Stimulated activated naive CD4-positive, alpha-beta T cell (primary cell): ENCODE measurements around the gene TARBP2.
A peak's percentile ranks its signal among the peaks of the same experiment; 100 is the strongest.
"Not testable (repeated sequence)": the region's sequence is repeated elsewhere in the genome, so short reads cannot be mapped to it uniquely, and the experiment has no call there.

Source experiments
- DNase-seq, 6 experiments: peaks; one replicate each; lab custom pipeline; 2025; lab: John Stamatoyannopoulos, UW

Gene TARBP2

GRCh38 chr12:53515291-53515680, 14.2 kb downstream of the TARBP2 start:
- no peak for DNase-seq

DNA sequence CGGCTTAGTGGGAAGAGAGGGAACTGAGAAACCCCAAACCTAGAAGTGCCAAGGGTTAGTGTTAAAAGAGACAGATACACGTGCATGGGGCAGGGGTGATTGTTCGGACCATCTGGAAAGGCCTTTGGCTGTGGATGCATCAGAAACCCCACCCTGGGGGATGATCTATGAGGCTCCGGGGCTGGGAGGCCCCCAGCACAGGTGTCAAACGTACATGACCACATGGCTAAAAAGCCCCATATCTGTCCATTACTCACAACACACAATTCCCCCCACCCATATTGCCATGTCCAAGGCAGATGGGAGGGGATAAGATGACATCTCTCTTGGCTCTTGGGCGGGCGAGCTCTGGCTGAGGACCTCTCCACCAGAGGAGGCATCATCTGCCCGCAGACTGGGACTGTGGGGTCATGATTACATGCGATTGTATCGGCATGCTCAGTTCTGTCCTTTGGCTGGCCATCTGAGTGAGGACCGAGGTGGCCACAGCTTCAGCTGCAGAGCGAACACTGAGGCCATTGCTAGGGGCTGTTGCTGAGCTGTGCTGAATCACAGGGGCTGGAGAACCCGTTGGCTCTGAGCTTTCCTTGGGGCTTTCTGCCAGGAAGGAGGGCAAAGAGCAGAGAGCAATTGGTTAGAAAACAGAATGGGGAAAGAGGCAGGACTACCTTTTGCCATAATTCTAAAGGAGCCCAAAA, 15.8 kb downstream of the TARBP2 start:
- DNase-seq = no peak

DNA sequence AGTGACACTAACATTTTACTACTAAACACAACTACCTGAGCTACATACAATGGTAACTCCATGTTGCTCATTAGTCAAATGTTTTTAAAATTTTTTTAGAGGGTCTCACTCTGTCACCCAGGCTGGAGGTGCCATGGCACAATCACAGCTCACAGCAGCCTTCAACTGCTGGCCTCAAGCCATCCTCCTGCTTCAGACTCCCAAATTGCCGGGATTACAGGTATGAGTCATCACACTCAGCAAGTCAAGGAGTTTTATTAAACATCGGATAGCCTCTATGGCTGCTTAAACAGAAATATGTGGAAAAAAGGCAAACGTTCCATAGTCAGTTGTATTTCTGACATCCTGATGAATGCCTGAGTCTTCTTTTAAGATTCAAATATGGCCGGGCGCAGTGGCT, 17.3 kb downstream of the TARBP2 start:
- DNase-seq = no peak

- DNase-seq = no peak
These were observed 22.0 kb downstream of the TARBP2 start for GRCh38 chr12:53523131-53523530.

DNA sequence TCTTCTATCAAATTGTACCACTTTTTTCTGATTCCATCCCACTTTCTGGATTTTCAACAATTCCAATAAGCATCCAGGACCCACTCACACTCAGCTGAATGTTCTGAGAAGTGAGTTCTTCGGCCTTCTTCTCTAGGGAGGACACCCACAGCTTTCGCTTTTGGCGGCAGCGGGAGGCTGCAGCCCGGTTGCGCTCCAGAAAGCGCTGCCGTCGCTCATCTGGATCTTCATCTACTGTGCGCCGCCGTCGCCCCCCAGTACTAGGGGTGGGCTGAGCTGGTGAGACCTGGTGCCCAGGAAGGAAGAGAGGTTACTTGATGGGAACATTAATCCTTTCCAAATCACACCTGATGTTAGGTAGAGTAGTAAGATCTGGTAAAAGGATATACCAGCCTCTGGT, 23.4 kb downstream of the TARBP2 start:
- DNase-seq = no peak

DNA sequence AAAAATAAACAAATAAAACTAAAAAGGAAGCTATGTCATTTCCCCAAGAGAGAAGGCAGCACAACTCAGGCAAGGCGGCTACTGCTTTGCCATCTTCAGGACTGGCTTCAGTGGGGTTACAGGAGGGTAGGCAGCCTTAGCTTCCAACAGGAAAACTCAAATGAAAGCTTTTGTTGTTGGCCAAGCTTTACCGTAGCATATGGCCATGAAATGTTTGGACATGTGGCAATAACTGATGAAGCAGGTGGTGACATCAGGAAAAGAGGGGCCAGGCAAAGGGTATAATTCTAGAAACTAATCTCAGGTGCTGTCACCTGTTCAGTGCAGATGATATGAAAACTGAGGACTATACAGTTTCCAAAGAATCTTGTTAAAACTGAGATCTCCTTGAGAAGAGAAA, 29.0 kb downstream of the TARBP2 start:
- no peak for DNase-seq

- no peak for DNase-seq
These were observed 29.8 kb downstream of the TARBP2 start for GRCh38 chr12:53530920-53531319.

DNA sequence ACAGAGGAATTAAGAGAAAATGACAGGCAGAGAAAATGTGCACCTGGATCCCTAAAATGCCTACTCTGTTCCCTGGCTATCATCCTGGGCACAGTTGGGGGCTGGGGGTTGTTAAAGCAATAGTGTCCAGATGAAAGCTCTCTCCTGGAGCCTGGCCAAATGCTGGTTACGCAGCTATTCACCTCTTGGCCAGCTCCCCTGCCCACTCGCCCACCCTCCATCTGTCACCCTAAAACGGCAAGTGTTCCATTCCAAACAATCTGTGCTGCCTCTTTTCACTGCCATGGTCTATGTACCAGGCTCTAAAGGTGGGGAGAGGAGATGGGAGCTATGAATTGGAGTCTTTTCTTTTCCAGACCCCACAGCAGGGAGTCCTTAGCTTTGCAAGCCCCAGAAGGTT, 30.9 kb downstream of the TARBP2 start:
- DNase-seq = no peak

GRCh38 chr12:53532524-53533445, 31.7 kb downstream of the TARBP2 start:
- no peak for DNase-seq

DNA sequence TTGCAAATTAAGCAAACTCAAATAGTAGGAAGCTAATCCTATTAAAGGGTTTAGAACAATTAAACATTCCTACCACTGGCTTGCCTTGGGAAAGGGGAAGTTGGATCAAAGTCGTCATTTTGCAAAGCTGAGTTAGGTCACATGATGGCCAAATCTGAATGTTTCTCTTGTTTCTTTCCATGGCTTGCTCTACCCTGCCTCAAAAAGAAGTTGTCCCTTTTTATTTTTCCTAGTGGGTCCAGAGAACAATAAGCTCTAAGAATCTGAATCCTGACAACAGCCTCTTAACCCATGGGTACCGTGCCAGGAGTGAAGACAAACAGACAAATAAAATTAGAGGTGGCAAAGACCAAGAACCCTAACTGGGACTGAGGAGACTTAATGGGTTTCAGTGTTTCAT, 32.4 kb downstream of the TARBP2 start:
- no peak for DNase-seq

DNA sequence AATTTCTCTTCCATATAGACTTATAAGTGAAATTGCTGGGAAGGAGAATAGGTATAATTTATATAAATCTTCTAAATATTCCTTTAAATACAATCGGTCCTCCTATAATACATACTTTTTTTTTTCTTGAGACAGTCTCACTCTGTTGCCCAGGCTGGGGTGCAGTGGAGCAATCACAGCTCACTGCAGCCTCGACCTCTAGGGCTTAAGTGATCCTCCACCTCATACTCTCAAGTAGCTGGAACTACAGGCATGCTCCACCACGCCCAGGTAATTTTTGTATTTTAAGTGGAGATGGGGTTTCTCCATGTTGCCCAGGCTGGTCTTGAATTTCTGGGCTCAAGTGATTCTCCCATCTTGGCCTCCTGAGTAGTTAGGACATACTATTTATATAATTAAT, 35.9 kb downstream of the TARBP2 start:
- DNase-seq = no peak

DNA sequence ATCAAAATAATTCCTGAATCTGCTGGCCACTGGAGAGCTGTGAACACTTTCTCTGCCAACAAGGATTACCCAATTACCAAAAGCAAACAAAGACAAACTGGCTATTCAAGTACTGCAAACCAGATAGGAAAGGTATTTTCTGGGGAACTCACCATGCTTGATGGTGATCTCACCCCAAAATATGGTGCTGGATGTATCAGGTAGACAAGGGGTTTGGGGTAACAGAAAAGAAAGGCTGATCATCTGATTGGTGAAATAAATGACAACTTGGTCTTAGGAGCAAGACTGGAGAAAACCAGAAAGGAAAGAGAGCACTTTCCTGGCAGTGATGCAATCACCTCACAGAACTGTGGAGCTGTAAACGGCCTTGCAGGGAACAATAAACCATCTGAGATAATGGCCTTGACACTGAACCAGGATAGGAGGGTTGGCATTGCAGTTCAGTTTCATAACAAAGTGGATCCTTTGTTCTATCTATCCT, 37.2 kb downstream of the TARBP2 start:
- no peak for DNase-seq

GRCh38 chr12:53539526-53539925, 38.4 kb downstream of the TARBP2 start:
- DNase-seq = no peak

GRCh38 chr12:53543539-53543938, 42.5 kb downstream of the TARBP2 start:
- DNase-seq = peak in 5 of 6 experiments; percentile 34 to 71 (median 64)

- DNase-seq = not testable (repeated sequence)
These were observed 47.3 kb downstream of the TARBP2 start for GRCh38 chr12:53548354-53548753.

- DNase-seq = not testable (repeated sequence)
These were observed 49.0 kb downstream of the TARBP2 start for GRCh38 chr12:53550131-53550530.

- no peak for DNase-seq
These were observed 49.5 kb downstream of the TARBP2 start for GRCh38 chr12:53550595-53550994.

GRCh38 chr12:53551889-53552291, 50.8 kb downstream of the TARBP2 start:
- DNase-seq = no peak

DNA sequence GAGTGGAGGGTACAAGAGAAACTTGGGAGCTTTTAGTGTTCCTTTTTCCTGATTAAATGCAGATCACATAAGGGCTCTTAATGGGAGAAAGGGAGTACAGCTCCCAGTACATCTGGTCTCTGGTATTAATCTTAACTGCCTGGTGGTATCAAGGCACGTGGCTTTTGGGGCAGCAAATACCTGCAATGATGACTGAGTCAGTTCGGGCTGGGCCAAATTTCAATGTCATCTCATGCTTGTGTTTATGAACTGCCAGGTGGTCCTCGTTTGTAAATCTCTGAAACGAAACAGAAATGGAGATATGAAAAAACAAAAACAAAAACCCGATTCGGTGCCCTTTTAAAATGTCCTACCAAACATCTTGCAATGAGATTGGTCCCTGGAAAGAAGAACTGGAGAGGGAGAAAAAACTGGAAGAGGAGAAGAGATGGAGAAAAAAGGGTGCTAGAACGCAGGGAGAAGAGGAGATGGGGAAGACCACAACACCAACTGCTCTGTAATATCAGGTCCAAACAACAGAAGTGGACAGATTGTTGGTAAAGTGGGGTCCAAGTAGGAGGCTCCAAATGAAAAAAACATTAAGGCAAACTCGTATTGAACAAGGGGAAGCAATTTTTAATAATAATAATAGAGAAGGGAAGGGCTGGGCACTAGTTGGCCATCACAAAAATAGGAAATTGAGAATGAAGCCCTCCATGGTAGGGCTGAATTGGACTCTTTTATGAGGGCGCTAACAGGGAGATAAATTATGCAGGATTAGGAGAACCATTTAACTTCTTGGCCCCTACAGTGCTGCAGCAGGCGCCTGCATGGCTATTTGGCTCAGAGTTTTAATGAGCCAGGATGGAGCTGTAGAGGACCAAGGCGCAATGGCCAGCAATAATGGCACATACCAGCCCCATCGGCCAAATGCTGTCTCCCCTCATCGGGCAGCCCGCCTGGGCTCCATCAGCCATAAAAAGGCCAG, 51.6 kb downstream of the TARBP2 start:
- no peak for DNase-seq
